A549 (cell line): ENCODE data around the gene LAMC2.

ENCODE experiments used
- CTCF ChIP-seq: fragments of >200 bp; sonication (Bioruptor Twin); formaldehyde crosslinking; IDR thresholded peaks from 3 replicates; pipeline ENCODE4 v1.5.1; 2016
- MAX ChIP-seq: IDR thresholded peaks from 2 replicates; pipeline ENCODE4 v1.6.1; 2012

GRCh38 chr1:183285746-183286145 is 99.7 kb downstream of the LAMC2 start:
- TF ChIP-seq CTCF (no peak), MAX (no peak)
